ENCODE results near the gene AQP5. TPM values are rescaled to one million over a fixed set of nuclear protein-coding genes. Genes with fewer than 3 reads are reported as not detected.

AQP5 gene
- total RNA-seq, 4 donors from 2014 or later = 0.21 TPM; not detected in 3

DNA sequence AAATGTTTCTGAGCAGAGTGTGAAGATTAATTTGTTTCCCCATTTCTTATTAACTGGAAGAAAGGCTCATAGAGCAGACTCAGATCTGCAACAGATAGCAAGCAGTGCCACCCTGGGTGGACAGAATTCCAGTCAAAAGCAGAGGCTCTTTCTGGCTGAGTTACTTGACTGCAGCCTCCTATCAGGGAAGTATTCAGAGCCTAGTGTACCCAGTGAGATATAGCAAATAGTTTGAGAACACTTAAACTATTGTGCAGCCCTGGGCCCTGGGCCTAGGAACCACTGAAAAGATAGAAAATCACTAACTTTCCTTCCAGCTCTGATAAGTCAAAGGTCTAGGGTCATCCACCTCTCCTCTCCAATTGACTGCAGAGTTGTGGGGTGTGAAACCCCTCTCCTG is 22.4 kb upstream of the AQP5 start:
- H3K27me3 ChIP-seq = no peaks in the 10 kb centered on the region
- no peak for DNase-seq (ENCODE audit: low spot score in 2 of 2)
- TF ChIP-seq, protein P1, sequence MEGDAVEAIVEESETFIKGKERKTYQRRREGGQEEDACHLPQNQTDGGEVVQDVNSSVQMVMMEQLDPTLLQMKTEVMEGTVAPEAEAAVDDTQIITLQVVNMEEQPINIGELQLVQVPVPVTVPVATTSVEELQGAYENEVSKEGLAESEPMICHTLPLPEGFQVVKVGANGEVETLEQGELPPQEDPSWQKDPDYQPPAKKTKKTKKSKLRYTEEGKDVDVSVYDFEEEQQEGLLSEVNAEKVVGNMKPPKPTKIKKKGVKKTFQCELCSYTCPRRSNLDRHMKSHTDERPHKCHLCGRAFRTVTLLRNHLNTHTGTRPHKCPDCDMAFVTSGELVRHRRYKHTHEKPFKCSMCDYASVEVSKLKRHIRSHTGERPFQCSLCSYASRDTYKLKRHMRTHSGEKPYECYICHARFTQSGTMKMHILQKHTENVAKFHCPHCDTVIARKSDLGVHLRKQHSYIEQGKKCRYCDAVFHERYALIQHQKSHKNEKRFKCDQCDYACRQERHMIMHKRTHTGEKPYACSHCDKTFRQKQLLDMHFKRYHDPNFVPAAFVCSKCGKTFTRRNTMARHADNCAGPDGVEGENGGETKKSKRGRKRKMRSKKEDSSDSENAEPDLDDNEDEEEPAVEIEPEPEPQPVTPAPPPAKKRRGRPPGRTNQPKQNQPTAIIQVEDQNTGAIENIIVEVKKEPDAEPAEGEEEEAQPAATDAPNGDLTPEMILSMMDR (IDR thresholded peaks at IDR 0.05) = no peak
- TF ChIP-seq POLR2A (IDR thresholded peaks at IDR 0.05) = no peak
- no peaks in the 10 kb centered on the region for H3K9me3 ChIP-seq
- H3K36me3 ChIP-seq = no peaks in the 10 kb centered on the region
- H3K4me3 ChIP-seq = no peak overlapping the region
- peaks cover 0 to 7% (median 0%) of the 10 kb centered on the region in 4 donors for H3K4me1 ChIP-seq
- peak overlapping the region in 2 of 4 donors; percentile 25 to 38 for H3K27ac ChIP-seq

DNA sequence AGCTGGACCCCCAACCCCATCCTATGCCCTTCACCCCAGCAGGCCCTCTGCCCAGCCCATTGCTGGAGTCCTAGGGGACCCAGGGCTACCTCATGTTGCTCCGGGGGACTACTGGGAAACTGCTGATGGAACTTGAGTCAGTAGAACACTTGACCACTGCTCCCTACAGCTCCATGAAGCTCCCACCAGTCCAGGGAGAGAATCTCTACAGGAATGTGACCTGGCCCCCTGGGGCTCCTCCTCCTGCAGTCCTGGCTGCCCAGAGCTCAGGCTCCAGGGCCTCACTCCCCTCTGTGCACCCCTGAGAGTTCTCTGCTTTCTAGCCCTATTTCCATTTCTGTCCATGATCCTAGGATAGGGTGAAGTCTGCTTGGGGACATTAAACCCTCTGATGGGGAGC is 22.0 kb upstream of the AQP5 start:
- no peak for TF ChIP-seq POLR2A (IDR thresholded peaks at IDR 0.05)
- TF ChIP-seq, protein P1 (IDR thresholded peaks at IDR 0.05) = no peak
- no peak for TF ChIP-seq EP300 (IDR thresholded peaks at IDR 0.05)
- peaks cover 0 to 7% (median 0%) of the 10 kb centered on the region in 4 donors for H3K4me1 ChIP-seq

GRCh38 chr12:49941556-49942511 is 19.8 kb upstream of the AQP5 start:
- 70 to 75% methylated on average over 13 of the region's 13 CpGs for WGBS, 2 donors
- DNase-seq (ENCODE audit: low spot score in 2 of 2) = no peak
- TF ChIP-seq POLR2A (IDR thresholded peaks at IDR 0.05) (no peak), EP300 (IDR thresholded peaks at IDR 0.05) (no peak)
- TF ChIP-seq, protein P1 (IDR thresholded peaks at IDR 0.05) = no peak

More for the DNA sequence above, 22.0 kb upstream of the AQP5 start:
- no peak for DNase-seq (ENCODE audit: low spot score in 2 of 2)
- 64 to 100% methylated on average over 1 of the region's 1 CpG for WGBS, 2 donors
- Histone ChIP-seq H3K36me3 (no peaks in the 10 kb centered on the region), H3K4me3 (no peak overlapping the region), H3K27ac (peak overlapping the region in 2 of 4 donors; percentile 25 to 38), H3K9me3 (no peaks in the 10 kb centered on the region), H3K27me3 (no peaks in the 10 kb centered on the region)

DNA sequence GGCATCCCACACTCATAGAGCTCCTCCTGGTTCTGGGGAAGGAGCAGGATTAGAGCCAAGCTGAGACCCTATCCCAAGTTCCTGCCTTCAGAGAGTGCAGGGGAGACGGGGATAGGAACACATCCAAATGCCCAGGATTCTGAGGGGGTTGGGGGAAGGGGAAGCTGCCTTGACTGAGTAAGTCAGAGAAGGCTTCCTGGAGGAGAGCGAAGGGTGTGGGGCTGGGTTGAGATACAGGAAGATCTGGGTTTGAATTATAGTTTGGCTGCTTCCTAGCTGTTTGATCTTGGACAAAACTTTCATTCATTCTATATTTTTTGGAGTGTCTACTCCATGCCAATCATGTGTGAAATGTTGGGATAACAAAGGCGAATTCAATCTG is 19.2 kb upstream of the AQP5 start:
- Histone ChIP-seq H3K4me1 (peaks cover 0 to 18% (median 3%) of the 10 kb centered on the region in 4 donors), H3K27me3 (no peaks in the 10 kb centered on the region), H3K4me3 (no peak overlapping the region), H3K27ac (no peak overlapping the region), H3K36me3 (no peaks in the 10 kb centered on the region), H3K9me3 (no peaks in the 10 kb centered on the region)
- DNase-seq (ENCODE audit: low spot score in 2 of 2) = no peak
- whole genome bisulfite sequencing, 2 donors = 76 to 91% methylated on average over 3 of the region's 3 CpGs
- no peak for TF ChIP-seq EP300 (IDR thresholded peaks at IDR 0.05)

More at GRCh38 chr12:49941556-49942511, 19.8 kb upstream of the AQP5 start:
- no peak overlapping the region for H3K4me3 ChIP-seq
- H3K4me1 ChIP-seq = peaks cover 0 to 18% (median 3%) of the 10 kb centered on the region in 4 donors
- H3K27me3 ChIP-seq = no peaks in the 10 kb centered on the region
- H3K36me3 ChIP-seq = no peaks in the 10 kb centered on the region
- no peaks in the 10 kb centered on the region for H3K9me3 ChIP-seq
- no peak overlapping the region for H3K27ac ChIP-seq

GRCh38 chr12:49942921-49943624 is 18.6 kb upstream of the AQP5 start:
- Histone ChIP-seq H3K9me3 (no peaks in the 10 kb centered on the region), H3K27me3 (no peaks in the 10 kb centered on the region), H3K36me3 (no peaks in the 10 kb centered on the region), H3K4me1 (peaks cover 0 to 18% (median 3%) of the 10 kb centered on the region in 4 donors), H3K27ac (no peak overlapping the region), H3K4me3 (no peak overlapping the region)
- DNase-seq (ENCODE audit: low spot score in 2 of 2) = no peak
- 66 to 78% methylated on average over 10 to 14 of the region's 14 CpGs for WGBS, 2 donors
- TF ChIP-seq, protein P1 (IDR thresholded peaks at IDR 0.05) = no peak
- TF ChIP-seq POLR2A (IDR thresholded peaks at IDR 0.05) = no peak
- TF ChIP-seq EP300 (IDR thresholded peaks at IDR 0.05) = no peak
